HepG2 (cell line): ENCODE data around the gene TPP2.

Experiments
- FOSL2 ChIP-seq: sonication (generic); formaldehyde crosslinking; IDR thresholded peaks from 2 replicates; pipeline ENCODE4 v1.4.0; 2020; ENCODE audit warnings: missing genetic modification reagents
- RFX5 ChIP-seq: IDR thresholded peaks from 2 replicates; pipeline ENCODE4 v1.6.1; 2011; ENCODE audit warnings: low read depth, low read length, improper control_type of control experiment
- RFXAP ChIP-seq: sonication (generic); formaldehyde crosslinking; IDR thresholded peaks from 2 replicates; pipeline ENCODE4 v1.4.0; 2020; ENCODE audit warnings: missing genetic modification reagents, borderline replicate concordance
- TCF7L2 ChIP-seq: IDR thresholded peaks from 2 replicates; pipeline ENCODE4 v1.6.1; 2011; ENCODE audit warnings: mild to moderate bottlenecking, low read depth, low read length, moderate library complexity
- ZNF350 ChIP-seq: sonication (generic); formaldehyde crosslinking; IDR thresholded peaks from 2 replicates; pipeline ENCODE4 v1.4.0; 2020; ENCODE audit warnings: mild to moderate bottlenecking, low read depth, missing genetic modification reagents, borderline replicate concordance

GRCh38 chr13:102651892-102652291 lies 55.1 kb downstream of the TPP2 start:
- TF ChIP-seq RFX5, result no peak
- no peak for TF ChIP-seq ZNF350 (CRISPR knock-in tag)
- TF ChIP-seq TCF7L2, result no peak
- no peak for TF ChIP-seq FOSL2
- TF ChIP-seq RFXAP (CRISPR knock-in tag), result no peak
